HG02642 (cell line): ENCODE data around the gene POLR1H.

Experiments
- ATAC-seq: cut with Tn5 transposase; IDR thresholded peaks from one replicate; pipeline ENCODE4 v1.9.1; 2021; ENCODE audit warnings: mild to moderate bottlenecking; ENCODE audit not compliant: unreplicated experiment, poor library complexity

POLR1H gene

DNA sequence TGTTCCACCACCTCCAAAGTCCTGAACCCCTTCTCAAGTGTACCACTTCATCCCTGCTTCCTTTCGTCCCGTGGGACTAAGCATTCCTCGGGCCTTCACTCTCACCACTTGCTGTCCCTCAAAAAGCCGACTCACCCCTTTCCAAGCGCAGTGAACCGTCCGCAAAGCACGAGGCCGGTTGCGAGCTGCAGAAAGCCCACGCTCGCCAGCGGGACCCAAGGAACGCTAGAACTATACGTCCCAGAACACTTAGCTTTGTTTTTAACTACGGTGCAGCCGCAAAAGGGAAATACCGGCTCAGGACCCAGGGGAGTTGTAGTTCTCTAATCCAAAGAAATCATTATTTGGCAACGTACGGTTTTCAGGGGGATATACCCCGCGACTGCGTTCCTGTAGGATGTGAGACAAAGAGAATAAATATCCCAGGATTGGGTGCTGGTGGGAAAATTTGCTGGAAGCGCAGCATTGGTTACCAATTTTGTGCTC is 416 bp upstream of the POLR1H start:
- ATAC-seq = peak; percentile 20

DNA sequence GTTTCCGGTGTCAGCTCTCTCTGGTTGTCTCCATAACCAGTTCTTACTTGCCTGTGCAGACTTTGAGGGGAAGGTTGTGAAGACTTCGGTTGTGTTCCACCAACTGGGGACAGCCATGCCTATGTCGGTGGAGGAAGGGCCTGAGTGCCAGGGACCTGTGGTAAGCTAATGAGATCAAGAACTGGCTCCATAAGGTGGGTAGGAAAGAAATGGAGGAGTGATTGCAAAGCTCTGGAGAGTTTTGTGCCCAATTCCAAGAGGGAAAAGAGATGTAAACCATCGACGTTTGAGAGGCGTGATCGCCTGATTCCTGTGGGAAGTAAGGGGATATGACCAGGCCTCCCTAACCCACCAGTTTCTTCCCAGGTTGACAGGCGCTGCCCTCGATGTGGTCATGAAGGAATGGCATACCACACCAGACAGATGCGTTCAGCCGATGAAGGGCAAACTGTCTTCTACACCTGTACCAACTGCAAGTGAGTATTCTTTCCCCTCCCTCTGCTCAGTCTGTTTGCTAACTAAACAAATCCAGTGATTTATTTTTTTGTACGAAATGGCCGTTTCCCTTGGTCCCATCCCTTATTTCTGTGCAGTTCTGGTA is 893 bp downstream of the POLR1H start:
- no peak for ATAC-seq

DNA sequence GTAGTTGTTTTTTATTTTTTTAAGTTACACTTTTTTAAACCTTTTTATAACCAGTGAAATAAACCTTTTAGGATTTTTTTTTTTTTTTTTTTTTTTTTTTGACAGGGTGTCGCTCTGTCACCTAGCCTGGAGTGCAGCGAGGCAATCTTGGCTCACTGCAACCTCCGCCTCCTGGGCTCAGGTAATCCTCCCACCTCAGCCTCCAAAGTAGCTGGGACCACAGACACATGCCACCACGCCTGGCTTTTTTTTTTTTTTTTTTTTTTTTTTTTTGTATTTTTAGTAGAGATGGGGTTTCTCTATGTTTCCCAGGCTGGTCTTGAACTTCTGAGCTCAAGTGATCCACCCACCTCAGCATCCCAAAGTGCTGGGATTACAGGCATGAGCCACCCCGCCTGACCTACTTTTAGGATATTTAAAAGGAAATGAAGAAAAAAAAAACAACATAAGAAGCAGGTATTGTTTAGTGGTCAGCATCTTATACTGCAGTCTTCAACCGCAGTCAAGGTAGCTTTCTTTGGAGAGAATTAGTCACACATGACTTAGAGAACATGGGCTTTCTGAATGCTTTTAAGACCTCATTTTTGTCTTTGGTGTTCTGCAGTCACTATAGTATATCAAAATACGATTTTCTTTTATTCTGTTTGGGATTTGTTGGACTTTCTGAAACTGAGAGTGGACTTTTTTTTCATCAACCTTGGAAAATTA is 1.6 kb downstream of the POLR1H start:
- ATAC-seq = no peak

DNA sequence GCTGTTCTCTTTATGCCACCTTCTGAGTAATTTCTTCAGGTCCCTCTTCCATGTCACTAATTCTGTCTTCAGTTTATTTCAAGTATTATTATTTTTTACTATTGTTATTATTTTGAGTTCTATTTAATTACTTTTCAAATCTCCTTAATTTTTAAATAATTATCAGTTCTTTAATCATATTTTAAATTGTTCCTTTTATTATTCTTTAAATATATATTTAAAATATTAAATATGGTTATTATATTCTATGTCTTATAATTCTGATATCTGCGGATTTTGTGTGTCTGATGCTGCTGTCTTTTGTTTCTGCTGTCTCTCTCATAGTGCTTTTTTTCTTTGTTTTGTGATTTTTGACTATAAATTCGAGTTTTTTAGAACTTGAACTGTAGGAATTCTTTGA is 2.2 kb downstream of the POLR1H start:
- no peak for ATAC-seq

DNA sequence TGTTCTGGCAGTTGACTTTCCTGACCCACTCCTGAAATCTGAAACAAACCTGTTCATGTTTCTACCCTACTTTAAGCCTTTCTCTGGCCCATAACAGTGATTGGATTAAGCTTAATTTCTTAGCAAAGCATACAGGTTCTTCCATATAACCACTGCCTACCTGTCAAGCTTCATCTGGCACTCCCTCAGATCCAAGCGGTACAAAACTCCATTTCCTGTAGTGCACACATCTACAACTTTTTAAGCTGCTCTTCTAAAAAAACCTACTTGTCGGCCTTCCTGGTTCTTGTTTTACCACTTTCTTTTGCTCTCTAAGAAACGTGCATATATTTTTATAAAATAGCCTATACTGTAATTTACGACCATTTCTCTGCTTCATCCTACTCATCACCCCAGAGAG is 5.0 kb downstream of the POLR1H start:
- ATAC-seq = no peak

DNA sequence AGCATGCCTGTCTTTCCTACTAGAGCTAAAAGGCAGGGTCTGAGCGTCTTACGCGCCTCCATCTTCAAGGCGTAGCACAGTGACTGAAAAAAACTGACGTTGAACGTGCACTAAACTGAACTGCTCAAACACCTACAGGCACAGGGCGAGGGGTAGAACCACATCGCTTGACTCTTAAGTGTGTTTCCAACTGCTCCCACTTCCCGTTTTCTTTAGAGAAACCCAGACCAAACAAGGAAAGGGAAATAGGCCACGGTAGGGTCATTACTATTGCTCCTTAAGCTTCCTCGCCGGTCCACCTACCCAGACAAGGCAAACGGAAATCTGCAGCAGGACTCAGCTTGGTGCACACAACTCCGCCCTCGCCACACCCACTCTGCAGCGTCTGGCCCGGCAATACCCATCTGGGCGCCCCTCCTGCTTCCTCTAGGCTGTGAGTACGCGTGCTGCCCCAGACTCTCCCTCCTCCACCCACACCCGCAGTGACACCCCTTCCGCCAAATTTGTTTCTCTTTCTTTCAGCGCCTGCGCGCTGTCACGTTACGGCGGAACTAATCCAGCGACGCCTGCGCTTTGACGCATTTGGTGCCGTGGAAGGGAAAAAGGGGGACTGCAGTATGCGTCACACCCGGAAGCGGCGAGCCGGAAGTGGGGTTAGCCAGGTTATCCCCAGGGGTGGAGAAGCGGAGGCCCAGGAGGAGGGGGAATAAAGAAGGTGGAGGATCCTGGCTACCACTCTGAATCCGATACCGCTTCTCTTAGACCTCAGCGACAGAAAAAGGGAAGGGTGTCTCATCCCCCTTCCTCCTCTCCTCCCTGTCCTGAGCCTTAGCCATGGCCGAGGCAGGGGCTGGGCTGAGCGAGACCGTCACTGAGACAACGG is 5.8 kb downstream of the POLR1H start, which contains the start of gene PPP1R11:
Gene PPP1R11, plus strand, starts transcription at position 622 of the 883 bp plus-strand sequence. Its CDS starts 213 bp downstream, at position 835.
- peak; percentile 97 for ATAC-seq

DNA sequence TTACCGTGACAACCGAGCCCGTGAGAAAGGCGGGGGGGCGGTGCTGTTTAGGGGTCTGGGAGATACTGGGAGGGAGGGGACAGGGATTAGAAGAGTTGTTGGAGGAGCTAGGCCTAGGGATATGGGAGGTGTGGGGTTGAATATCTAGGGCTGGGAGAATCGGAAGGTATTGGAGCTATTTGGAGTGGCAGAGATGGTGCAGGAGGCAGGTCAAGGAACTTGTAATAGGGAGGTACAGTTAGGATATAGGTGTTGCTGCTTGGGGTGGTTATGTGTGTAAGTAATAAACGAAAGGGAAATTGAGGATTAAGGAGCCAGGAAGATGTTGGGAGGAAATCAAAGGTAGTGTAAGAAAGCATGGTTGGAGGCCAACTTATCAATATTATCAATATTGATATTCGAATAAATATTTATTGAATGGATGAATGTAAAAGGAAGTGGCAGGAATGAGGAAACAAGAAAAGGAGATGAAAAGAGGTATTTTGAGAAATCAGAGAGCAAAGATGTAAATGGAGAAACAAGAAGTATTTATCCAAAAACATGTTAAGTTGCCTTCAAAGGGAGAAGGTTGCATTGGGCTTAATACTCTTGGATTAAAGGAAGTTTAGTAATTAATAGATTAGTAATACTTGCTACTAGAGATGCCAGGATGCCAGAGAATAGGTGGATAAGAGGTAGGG is 6.5 kb downstream of the POLR1H start:
- ATAC-seq = no peak

DNA sequence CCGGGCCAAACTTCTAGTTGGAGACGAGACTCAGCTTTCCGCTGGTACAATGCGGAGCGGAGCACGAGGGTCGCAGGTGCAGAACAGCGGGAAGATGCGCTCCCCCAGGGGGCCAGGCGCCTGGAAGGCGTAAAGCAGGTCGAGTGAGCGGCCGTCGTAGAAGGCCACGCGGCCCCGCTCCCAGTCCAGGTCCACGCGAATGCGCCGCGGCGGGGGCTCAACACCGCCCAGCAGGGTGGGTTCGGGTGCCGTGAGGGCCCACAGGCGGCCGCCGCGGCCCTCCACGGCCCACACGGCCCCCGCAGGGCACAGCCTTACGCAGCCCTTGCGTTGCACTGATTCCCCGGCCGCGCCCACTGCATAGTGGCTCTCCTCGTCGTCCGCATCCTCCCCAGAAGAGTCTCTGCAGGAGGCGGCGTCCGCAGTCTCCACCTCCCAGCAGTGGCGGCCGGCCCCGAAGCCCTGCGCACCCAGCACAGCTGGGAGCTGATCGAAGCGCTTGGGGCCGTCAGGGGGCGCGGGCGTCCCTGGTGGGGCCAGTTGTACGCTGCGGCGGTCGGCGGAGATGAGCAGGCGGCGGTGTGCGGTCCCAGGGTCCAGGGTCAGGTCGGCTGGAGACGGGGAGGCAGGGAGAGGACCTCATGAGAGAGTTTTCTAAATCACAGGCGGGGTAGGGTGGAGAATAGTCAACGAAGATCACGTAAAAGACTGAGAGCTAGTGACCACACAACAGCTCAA is 10.2 kb downstream of the POLR1H start:
- ATAC-seq = no peak

DNA sequence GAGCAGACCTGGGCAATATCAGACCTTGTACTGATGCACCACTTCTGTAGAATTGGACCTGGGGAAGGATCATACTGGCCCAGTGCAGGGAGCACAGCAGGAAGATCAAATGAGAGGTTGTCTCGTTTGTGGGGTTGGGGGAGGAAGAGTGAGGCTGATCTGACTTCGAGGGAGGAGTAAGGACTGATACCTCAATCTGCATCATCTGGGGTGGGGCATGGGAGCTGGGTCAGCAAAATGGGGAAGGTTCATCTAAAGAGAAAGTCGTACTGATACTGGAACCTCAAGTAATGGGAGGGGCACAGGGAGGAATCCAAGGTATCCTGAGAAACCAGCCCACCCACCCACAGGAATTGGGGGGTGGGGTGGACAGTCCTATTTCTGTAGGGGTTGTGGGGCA is 10.8 kb downstream of the POLR1H start:
- ATAC-seq = no peak

DNA sequence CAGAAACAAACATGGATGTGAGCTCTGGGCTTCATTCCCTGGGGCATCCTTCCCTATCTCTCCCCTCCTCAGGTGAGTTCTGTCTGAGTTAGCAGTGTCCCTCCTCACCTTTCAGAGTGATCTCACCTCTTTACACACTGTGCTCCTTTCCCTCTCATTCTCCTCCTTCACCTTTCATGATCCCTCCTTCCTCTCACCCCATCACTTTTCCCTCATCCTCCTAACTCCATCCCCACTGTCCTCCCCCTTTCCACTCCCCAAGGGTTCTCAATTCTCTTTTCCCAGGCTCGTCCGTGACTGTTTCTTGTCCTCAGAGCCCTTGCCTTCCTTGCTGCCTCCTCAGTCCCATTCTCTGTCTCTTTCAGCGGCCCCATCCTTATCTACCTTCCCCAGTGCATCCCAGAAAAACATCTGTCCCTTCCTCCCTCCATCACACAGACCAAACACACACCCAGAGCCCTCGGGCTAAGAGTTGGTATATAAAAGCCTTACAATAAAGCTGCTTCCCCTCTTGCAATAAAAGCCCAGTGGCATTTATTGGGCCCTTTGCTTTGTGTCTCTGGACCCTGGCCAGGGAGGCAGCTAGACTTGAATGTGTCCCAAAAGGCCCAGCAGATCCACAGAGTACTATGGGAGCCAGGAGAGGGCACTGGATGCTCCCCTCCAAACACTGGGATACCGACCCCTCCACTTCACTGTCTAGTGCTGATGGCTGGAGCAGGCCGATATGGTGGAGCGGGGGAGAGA is 12.6 kb downstream of the POLR1H start:
- ATAC-seq = no peak

DNA sequence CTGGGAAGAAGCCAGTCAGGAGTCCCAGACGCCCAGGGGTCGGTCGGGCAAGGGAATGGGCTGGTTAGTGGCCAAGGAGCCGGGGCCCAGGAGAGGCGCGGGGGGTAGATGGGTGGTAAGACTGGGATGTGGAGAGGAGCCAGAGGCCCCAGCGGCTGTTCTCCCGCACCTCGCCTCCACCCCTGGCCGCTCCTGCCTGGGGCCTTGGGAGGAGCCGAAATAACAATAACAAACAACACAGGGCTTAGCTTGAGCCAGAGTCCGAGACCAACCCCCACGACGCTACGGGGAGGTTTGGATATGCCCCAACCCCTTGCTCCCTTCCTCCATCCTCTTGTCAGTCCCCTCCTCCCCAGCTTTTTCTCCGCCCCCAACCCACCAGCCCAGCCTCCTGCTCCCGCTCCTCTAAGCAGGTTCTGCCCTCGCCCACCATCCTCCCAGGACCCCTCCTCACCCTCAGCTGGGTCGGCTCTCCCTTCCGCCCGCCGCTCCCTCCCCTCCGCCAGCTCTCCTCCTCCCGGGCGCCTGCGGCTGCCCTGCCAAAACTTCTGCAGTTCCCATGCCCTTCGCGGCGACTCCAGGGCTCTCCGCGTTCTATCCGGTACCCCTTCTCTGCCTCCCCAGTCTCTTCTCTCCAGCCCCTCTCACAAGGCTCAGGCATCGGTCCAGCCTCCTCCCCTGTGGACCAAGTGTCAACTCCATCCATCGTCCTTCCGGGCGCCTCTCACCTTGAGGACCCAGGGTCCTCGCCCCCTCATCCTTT is 13.4 kb downstream of the POLR1H start:
- no peak for ATAC-seq

DNA sequence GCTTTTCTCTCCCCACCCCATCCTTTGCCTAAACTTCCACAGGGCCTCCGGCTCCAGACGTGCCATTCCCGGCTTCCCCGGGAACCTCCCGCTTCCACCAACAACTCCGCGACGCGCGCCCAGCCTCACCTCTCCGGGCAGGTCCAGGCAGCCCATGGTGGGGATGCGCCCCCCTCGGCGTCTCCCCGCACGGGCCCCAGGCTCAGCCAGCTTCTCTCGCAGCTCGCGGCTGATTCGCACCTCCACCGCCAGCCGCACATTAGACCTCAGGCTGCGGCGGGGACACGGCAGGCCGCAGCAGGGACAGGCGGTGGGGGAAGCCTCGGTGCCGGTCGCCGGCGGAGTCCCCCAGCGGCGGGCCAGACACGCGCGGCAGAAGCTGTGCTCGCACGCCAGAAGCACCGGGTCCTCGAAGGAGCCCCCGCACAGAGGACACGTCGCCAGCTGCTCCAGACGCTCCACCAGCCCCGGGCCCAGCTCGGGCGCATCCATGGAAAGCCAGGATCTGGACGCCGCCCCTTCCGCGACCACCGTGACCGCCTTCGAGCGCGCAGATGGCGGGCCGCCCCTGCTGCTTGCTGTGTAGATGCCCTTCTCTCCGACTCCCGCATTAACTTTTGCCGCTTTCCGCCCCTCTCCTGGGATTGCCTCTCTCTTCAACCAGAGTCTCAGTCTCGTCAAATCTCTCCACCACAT is 14.2 kb downstream of the POLR1H start, which contains the start of gene RNF39:
Gene RNF39, minus strand, starts transcription at position 676 of the 696 bp plus-strand sequence. Its CDS starts 184 bp downstream, at position 492.
- no peak for ATAC-seq

DNA sequence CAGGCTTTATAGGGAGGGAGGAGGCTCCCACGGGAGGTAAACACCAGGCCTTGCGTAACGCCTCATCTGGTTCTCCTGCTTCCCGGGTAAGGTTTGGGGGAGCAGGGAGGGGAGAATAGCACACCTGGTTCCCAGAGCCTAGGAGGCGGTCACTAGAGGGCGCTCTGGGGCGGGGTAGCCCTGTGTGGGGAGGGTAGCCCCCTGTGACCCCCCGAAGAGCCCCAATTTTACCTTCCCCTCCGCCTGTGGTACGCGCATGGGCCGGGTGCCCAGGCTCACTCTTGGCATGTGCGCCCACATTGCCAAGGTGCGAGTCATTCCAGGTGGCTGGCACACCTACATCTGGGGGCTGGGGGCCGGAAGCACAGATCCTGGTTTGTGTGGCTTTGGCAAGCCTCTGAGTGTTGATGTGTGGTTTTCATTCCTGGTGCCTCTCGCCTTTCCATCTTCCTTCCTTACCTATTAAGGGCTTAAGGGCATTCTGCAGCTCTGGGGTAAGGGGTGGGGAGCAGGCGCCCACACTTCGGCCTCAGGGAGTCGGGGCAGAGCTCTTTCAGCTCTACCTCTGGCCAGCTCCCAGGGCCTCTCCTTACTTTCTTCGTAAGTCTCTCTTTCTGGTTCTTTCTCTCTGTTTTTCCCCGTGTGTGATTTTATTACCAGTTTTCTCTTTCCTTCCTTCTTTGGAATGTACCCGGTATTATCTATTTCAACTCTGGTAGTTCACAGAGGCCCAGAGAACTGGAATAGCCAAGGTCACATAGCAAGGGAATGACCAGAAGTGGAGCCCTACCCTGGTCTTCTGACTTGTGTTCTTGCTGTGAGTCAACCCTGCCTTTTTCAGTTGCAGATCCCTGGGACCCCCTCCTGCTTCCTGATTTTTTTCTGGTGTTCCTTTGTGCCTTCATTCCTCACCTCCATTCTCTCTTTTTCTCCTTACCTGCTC is 15.0 kb downstream of the POLR1H start:
- ATAC-seq = no peak

DNA sequence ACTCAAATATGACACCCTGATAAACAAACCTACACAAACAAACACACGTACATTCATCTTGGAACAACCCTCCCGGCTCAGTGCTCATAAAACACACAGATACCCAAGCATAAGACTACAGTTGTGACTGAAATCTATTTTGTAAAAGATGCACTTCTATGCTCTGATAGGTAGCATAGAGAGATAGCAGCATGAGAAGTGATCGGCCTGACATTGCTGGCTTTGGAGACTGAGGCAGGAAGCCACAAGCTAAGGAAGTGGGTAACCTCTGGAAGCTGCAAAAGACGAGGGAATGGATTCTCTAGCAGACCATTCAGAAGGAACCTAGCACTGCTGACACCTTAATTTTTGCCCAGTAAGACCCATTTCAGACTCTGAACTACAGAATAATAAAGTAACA is 16.2 kb downstream of the POLR1H start:
- no peak for ATAC-seq

DNA sequence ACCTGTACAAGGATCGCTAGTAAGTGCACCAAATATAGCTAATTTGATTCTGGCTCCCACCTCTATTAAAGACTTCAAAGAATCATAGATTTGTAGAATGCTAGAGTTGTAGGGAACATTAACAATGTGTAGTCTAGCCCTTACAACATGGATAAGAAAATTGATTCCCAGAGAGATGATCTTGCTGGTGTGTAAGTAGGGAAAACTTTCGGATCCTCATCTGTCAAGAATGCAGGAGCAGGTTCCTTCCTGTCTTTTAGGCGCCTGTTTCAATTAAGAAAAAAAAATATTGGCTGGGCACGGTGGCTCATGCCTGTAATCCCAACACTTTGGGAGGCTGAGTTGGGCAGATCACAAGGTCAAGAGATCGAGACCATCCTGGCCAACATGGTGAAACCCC is 26.8 kb downstream of the POLR1H start:
- ATAC-seq = no peak

DNA sequence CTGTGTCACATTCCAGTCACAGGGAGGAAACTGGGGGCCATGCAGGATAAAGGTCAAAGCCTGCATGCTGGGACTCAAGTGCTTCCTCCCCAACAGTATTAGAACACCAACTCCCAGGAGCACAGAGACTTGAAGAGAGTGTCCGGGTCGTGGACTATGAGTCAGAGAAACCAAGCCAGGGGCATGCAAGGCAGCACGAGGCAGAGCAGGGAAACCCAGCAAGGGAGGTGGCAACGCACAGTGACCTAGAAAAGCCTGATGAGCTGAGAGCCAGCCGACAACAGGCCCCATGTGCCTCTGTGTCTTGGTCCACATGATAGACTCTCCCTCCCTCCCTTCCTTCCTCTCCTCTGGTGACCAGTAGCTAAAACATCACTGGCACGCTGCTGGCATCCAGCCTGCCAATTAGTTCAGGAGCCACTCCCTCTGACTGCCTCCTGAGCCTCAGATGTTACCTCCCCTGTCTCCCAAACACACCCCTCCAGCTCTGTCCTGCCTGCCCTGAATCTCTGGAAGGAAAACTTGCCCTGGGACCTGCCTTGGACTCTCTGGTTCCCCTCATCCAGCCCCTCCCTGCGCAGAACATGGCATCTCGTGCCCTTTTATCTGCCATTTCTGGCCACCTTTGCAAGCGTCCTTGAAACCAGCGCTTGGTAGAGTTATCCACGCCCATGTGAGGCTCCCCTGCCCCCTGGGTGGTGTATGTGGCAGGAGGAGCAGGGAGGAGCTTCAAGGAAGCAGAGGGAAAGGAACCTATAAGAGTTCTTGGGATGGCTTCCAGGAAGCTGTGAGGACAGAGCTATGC is 30.7 kb downstream of the POLR1H start:
- ATAC-seq = no peak
